GM23338 (cell line): ENCODE data around the gene AP5M1. TPM values are rescaled to one million over a fixed set of nuclear protein-coding genes. Genes with fewer than 3 reads are reported as not detected.

Source experiments
- ATAC-seq: fragments of 200-7000 bp; cut with Tn5 transposase; 3 replicates; pipeline ENCODE4 v1.9.1; 2020
- DNase-seq: peaks from one replicate; pipeline ENCODE4 v3.0.0-alpha.2; 2015; ENCODE audit warnings: low spot score
- H2AFZ ChIP-seq: fragments of 200-600 bp; sonication (generic); 2 replicates; pipeline ENCODE4 v1.8.0; 2016; ENCODE audit warnings: antibody characterized with exemption, mild to moderate bottlenecking, moderate library complexity
- H3F3A ChIP-seq: fragments of 200-600 bp; sonication (generic); replicated peaks from 2 replicates; pipeline ENCODE4 v1.8.0; 2017; ENCODE audit warnings: antibody characterized with exemption, mixed run types, low read depth
- H3K27ac ChIP-seq: fragments of 200-600 bp; sonication (generic); 2 replicates; pipeline ENCODE4 v1.6.1; 2016; ENCODE audit warnings: low read depth
- H3K27me3 ChIP-seq: fragments of 200-600 bp; sonication (generic); 2 replicates; pipeline ENCODE4 v1.8.0; 2016; ENCODE audit warnings: mild to moderate bottlenecking, mixed run types, moderate library complexity; ENCODE audit not compliant: insufficient read depth
- H3K36me3 ChIP-seq: fragments of 200-600 bp; sonication (generic); 2 replicates; pipeline ENCODE4 v1.8.0; 2016; ENCODE audit warnings: mild to moderate bottlenecking; ENCODE audit not compliant: insufficient read depth
- H3K4me1 ChIP-seq: fragments of 200-600 bp; sonication (generic); 2 replicates; pipeline ENCODE4 v1.8.0; 2016; ENCODE audit warnings: mild to moderate bottlenecking, moderate library complexity; ENCODE audit not compliant: insufficient read depth
- H3K4me2 ChIP-seq: fragments of 200-600 bp; sonication (generic); 2 replicates; pipeline ENCODE4 v1.7.1; 2017; ENCODE audit warnings: mixed run types
- H3K4me3 ChIP-seq: fragments of 200-600 bp; sonication (generic); 2 replicates; pipeline ENCODE4 v1.6.1; 2016; ENCODE audit warnings: mixed run types
- H3K79me2 ChIP-seq: fragments of 200-600 bp; sonication (generic); replicated peaks from 2 replicates; pipeline ENCODE4 v1.8.0; 2017; ENCODE audit warnings: mild to moderate bottlenecking; ENCODE audit not compliant: insufficient read depth
- H3K9me2 ChIP-seq: fragments of 200-600 bp; sonication (generic); 2 replicates; pipeline ENCODE4 v1.8.0; 2017; ENCODE audit not compliant: insufficient read depth
- H4K20me1 ChIP-seq: fragments of 200-600 bp; sonication (generic); replicated peaks from 2 replicates; pipeline ENCODE4 v1.8.0; 2017; ENCODE audit warnings: mild to moderate bottlenecking; ENCODE audit not compliant: insufficient read depth
- H3K27ac Mint-ChIP-seq: 2 replicates; pipeline ENCODE4 v1.8.0; 2020; ENCODE audit warnings: inconsistent platforms, mild to moderate bottlenecking, moderate library complexity, mixed read lengths
- H3K27me3 Mint-ChIP-seq: 3 replicates; pipeline ENCODE4 v1.8.0; 2022; ENCODE audit warnings: low read depth, mild to moderate bottlenecking, moderate library complexity, mixed read lengths, inconsistent platforms; ENCODE audit not compliant: insufficient read depth, poor library complexity
- H3K36me3 Mint-ChIP-seq: 3 replicates; pipeline ENCODE4 v1.8.0; 2021; ENCODE audit warnings: low read depth, mild to moderate bottlenecking, inconsistent platforms, moderate library complexity, mixed read lengths
- H3K4me1 Mint-ChIP-seq: 3 replicates; pipeline ENCODE4 v1.8.0; 2020; ENCODE audit warnings: mild to moderate bottlenecking, inconsistent platforms, mixed read lengths
- H3K4me3 Mint-ChIP-seq: 3 replicates; pipeline ENCODE4 v1.8.0; 2021; ENCODE audit warnings: moderate library complexity, mild to moderate bottlenecking, inconsistent platforms, mixed read lengths
- H3K9me3 Mint-ChIP-seq: 3 replicates; pipeline ENCODE4 v1.8.0; 2020; ENCODE audit warnings: moderate library complexity, mild to moderate bottlenecking, inconsistent platforms, mixed read lengths
- CREB1 ChIP-seq: fragments of 250-450 bp; sonication (Bioruptor Pico); IDR thresholded peaks from 2 replicates; pipeline ENCODE4 v1.5.0; 2020; ENCODE audit warnings: low read depth, mild to moderate bottlenecking, moderate library complexity
- EZH2 ChIP-seq: fragments of 200-600 bp; sonication (generic); IDR thresholded peaks from one replicate; pipeline ENCODE4 v1.8.0; 2017; ENCODE audit warnings: antibody characterized with exemption, mild to moderate bottlenecking, low read depth; ENCODE audit not compliant: unreplicated experiment
- EZH2phosphoT487 ChIP-seq: fragments of 200-600 bp; sonication (generic); IDR thresholded peaks from one replicate; pipeline ENCODE4 v1.8.1; 2018; ENCODE audit warnings: antibody characterized with exemption; ENCODE audit not compliant: unreplicated experiment
- JUNB ChIP-seq: IDR thresholded peaks from one replicate; pipeline ENCODE4 v1.6.1; 2016; ENCODE audit warnings: antibody characterized with exemption; ENCODE audit not compliant: unreplicated experiment
- POLR2AphosphoS5 ChIP-seq: IDR thresholded peaks from 2 replicates; pipeline ENCODE4 v1.6.1; 2016; ENCODE audit warnings: antibody characterized with exemption, low read depth
- STAT1 ChIP-seq: IDR thresholded peaks from one replicate; pipeline ENCODE4 v1.6.1; 2016; ENCODE audit warnings: antibody characterized with exemption; ENCODE audit not compliant: unreplicated experiment
- ZNF114 ChIP-seq: fragments of 250-450 bp; sonication (Bioruptor Pico); IDR thresholded peaks from 2 replicates; pipeline ENCODE4 v1.5.0; 2020; ENCODE audit warnings: mild to moderate bottlenecking, moderate library complexity
- ZNF331 ChIP-seq: fragments of 250-450 bp; sonication (Bioruptor Pico); IDR thresholded peaks from 2 replicates; pipeline ENCODE4 v1.5.0; 2020; ENCODE audit warnings: low read depth, mild to moderate bottlenecking, moderate library complexity
- polyA plus RNA-seq: library from polyadenylated mRNA; unstranded; fragments of >200 nt; fragmentation: Nextera tagmentation; extraction: Ambion mirVana; gene quantifications from 2 replicates; pipeline ENCODE4 v1.2.1, GENCODE V29; 2016
- total RNA-seq: library from RNA; depleted of rRNA; stranded (reverse); fragments of >200 nt; shearing (Covaris generic); gene quantifications from 2 replicates; pipeline ENCODE4 v1.2.3, GENCODE V29; 2014
- TF ChIP-seq, protein P1 (sequence below), 2 experiments: fragments of 200-600 bp in 1 of 2; sonication (generic) in 1 of 2; conservative IDR thresholded peaks; 2 replicates each; pipeline versions ENCODE4 v1.5.1 to v1.6.1; 2016 to 2017; ENCODE audit warnings: antibody characterized with exemption in 2 of 2, low read depth in 2 of 2, mild to moderate bottlenecking in 2 of 2, moderate library complexity in 1 of 2
- TF ChIP-seq, protein P2 (sequence below): fragments of 250-450 bp; sonication (Bioruptor Pico); IDR thresholded peaks from 2 replicates; pipeline ENCODE4 v1.5.0; 2020; ENCODE audit warnings: mild to moderate bottlenecking, moderate library complexity
- TF ChIP-seq, protein P3 (sequence below): IDR thresholded peaks from one replicate; pipeline ENCODE4 v1.6.1; 2018; ENCODE audit warnings: antibody characterized with exemption; ENCODE audit not compliant: unreplicated experiment

Gene AP5M1
- total and polyA plus RNA-seq, 2 experiments from 2014 or later = 27.2 to 43.7 TPM

DNA sequence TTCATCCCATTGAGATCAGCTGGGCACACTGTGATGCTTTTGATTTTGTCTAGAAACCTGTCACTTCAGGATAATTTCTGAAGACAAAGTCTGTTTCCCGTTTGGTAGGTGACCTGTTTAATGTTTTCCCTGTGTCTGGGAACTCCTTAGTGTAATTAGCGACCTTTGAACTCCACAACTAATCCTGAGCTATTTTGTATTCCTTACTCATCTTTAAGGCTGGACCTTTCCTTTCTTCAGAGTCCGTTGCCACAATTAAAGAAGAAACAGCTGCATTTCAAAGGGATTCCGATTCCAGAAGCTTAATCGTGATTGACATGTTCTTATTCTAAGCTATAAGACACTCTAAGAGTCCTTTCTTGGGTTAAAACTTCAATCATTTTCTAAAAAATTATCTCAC lies 22.0 kb downstream of the AP5M1 start:
- no peak overlapping the region for H3K4me3 ChIP-seq
- H3K9me3 Mint-ChIP-seq = no peaks in the 10 kb centered on the region
- no peaks in the 10 kb centered on the region for H3K79me2 ChIP-seq
- H3K27ac Mint-ChIP-seq = no peak overlapping the region
- peaks cover 6% of the 10 kb centered on the region; the same call in 2 of the 3 replicates for H3K4me1 Mint-ChIP-seq
- H3K27me3 Mint-ChIP-seq = no peaks in the 10 kb centered on the region
- no peak overlapping the region for H3K4me2 ChIP-seq
- no peak overlapping the region for H3K27ac ChIP-seq
- no peaks in the 10 kb centered on the region for H4K20me1 ChIP-seq
- H2AFZ ChIP-seq = no peak overlapping the region
- H3K4me3 Mint-ChIP-seq = no peak overlapping the region
- H3K9me2 ChIP-seq = no peaks in the 10 kb centered on the region
- H3K36me3 Mint-ChIP-seq = peaks cover 4% of the 10 kb centered on the region; the same call in 1 of the 3 replicates
- ATAC-seq (no peak), DNase-seq (no peak)
- no peaks in the 10 kb centered on the region for H3F3A ChIP-seq
- peaks cover 9% of the 10 kb centered on the region for H3K4me1 ChIP-seq
- H3K27me3 ChIP-seq = no peaks in the 10 kb centered on the region
- TF ChIP-seq, protein P1, sequence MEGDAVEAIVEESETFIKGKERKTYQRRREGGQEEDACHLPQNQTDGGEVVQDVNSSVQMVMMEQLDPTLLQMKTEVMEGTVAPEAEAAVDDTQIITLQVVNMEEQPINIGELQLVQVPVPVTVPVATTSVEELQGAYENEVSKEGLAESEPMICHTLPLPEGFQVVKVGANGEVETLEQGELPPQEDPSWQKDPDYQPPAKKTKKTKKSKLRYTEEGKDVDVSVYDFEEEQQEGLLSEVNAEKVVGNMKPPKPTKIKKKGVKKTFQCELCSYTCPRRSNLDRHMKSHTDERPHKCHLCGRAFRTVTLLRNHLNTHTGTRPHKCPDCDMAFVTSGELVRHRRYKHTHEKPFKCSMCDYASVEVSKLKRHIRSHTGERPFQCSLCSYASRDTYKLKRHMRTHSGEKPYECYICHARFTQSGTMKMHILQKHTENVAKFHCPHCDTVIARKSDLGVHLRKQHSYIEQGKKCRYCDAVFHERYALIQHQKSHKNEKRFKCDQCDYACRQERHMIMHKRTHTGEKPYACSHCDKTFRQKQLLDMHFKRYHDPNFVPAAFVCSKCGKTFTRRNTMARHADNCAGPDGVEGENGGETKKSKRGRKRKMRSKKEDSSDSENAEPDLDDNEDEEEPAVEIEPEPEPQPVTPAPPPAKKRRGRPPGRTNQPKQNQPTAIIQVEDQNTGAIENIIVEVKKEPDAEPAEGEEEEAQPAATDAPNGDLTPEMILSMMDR (conservative IDR thresholded peaks at IDR 0.05; ENCODE audit: low read depth in 2 of 2) = no peak
- TF ChIP-seq EZH2phosphoT487 = no peak
- no peak for TF ChIP-seq ZNF114 (CRISPR knock-in tag)
- no peak for TF ChIP-seq ZNF331 (CRISPR knock-in tag)
- no peak for TF ChIP-seq POLR2AphosphoS5
- TF ChIP-seq EZH2 = no peak
- TF ChIP-seq, protein P2, sequence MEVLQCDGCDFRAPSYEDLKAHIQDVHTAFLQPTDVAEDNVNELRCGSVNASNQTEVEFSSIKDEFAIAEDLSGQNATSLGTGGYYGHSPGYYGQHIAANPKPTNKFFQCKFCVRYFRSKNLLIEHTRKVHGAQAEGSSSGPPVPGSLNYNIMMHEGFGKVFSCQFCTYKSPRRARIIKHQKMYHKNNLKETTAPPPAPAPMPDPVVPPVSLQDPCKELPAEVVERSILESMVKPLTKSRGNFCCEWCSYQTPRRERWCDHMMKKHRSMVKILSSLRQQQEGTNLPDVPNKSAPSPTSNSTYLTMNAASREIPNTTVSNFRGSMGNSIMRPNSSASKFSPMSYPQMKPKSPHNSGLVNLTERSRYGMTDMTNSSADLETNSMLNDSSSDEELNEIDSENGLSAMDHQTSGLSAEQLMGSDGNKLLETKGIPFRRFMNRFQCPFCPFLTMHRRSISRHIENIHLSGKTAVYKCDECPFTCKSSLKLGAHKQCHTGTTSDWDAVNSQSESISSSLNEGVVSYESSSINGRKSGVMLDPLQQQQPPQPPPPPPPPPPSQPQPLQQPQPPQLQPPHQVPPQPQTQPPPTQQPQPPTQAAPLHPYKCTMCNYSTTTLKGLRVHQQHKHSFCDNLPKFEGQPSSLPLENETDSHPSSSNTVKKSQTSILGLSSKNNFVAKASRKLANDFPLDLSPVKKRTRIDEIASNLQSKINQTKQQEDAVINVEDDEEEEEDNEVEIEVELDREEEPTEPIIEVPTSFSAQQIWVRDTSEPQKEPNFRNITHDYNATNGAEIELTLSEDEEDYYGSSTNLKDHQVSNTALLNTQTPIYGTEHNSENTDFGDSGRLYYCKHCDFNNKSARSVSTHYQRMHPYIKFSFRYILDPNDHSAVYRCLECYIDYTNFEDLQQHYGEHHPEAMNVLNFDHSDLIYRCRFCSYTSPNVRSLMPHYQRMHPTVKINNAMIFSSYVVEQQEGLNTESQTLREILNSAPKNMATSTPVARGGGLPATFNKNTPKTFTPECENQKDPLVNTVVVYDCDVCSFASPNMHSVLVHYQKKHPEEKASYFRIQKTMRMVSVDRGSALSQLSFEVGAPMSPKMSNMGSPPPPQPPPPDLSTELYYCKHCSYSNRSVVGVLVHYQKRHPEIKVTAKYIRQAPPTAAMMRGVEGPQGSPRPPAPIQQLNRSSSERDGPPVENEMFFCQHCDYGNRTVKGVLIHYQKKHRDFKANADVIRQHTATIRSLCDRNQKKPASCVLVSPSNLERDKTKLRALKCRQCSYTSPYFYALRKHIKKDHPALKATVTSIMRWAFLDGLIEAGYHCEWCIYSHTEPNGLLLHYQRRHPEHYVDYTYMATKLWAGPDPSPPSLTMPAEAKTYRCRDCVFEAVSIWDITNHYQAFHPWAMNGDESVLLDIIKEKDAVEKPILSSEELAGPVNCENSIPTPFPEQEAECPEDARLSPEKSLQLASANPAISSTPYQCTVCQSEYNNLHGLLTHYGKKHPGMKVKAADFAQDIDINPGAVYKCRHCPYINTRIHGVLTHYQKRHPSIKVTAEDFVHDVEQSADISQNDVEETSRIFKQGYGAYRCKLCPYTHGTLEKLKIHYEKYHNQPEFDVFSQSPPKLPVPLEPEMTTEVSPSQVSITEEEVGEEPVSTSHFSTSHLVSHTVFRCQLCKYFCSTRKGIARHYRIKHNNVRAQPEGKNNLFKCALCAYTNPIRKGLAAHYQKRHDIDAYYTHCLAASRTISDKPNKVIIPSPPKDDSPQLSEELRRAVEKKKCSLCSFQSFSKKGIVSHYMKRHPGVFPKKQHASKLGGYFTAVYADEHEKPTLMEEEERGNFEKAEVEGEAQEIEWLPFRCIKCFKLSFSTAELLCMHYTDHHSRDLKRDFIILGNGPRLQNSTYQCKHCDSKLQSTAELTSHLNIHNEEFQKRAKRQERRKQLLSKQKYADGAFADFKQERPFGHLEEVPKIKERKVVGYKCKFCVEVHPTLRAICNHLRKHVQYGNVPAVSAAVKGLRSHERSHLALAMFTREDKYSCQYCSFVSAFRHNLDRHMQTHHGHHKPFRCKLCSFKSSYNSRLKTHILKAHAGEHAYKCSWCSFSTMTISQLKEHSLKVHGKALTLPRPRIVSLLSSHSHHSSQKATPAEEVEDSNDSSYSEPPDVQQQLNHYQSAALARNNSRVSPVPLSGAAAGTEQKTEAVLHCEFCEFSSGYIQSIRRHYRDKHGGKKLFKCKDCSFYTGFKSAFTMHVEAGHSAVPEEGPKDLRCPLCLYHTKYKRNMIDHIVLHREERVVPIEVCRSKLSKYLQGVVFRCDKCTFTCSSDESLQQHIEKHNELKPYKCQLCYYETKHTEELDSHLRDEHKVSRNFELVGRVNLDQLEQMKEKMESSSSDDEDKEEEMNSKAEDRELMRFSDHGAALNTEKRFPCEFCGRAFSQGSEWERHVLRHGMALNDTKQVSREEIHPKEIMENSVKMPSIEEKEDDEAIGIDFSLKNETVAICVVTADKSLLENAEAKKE = no peak
- no peak for TF ChIP-seq STAT1
- TF ChIP-seq, protein P3, sequence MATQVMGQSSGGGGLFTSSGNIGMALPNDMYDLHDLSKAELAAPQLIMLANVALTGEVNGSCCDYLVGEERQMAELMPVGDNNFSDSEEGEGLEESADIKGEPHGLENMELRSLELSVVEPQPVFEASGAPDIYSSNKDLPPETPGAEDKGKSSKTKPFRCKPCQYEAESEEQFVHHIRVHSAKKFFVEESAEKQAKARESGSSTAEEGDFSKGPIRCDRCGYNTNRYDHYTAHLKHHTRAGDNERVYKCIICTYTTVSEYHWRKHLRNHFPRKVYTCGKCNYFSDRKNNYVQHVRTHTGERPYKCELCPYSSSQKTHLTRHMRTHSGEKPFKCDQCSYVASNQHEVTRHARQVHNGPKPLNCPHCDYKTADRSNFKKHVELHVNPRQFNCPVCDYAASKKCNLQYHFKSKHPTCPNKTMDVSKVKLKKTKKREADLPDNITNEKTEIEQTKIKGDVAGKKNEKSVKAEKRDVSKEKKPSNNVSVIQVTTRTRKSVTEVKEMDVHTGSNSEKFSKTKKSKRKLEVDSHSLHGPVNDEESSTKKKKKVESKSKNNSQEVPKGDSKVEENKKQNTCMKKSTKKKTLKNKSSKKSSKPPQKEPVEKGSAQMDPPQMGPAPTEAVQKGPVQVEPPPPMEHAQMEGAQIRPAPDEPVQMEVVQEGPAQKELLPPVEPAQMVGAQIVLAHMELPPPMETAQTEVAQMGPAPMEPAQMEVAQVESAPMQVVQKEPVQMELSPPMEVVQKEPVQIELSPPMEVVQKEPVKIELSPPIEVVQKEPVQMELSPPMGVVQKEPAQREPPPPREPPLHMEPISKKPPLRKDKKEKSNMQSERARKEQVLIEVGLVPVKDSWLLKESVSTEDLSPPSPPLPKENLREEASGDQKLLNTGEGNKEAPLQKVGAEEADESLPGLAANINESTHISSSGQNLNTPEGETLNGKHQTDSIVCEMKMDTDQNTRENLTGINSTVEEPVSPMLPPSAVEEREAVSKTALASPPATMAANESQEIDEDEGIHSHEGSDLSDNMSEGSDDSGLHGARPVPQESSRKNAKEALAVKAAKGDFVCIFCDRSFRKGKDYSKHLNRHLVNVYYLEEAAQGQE = no peak
- TF ChIP-seq JUNB = no peak
- no peak for TF ChIP-seq CREB1
- H3K36me3 ChIP-seq = peaks cover 9% of the 10 kb centered on the region; the same call in 1 of the 2 replicates
